Measurements from ENCODE around the gene DENND6B. TPM values are rescaled to one million over a fixed set of nuclear protein-coding genes. Genes with fewer than 3 reads are reported as not detected.

Gene DENND6B
- total and polyA plus RNA-seq, 2 donors (not counting 3 experiments of a cell fraction or from before 2014, with no cell fraction given), result 4.1 to 5.9 TPM

DNA sequence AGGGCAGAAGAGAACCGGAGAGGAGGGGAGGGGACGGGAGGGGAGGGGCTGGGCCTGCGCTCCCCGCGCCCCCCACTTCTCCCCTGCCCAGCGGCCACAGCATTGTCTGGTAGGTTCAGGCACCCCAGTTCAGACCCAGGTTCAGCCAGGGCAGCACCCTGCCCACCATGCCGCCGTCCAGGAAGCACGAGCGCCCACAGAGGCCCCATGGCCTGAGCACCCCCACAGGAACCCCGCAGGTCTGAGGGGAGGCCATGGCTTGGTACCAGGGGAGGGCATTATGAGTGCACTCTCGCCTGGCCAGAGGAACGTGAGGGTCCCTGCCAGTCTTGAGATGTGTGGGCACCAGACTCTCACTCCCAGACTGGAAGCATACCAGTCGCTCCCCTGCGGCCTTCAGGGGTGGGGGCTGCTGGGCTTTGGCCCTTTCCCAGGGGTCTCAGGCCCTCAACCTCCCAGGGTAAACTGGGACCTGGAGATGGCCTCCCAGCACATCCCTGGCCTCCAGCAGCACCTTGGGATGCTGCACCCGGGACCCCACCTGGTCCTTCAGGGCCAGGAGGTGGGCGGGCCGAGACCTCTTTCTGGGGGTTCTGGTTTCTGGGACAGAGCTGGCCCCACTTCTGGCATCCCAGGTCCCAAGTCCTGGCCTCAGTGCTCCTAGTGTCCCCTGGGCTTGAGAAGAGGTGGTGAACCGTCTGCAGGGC is 18.8 kb downstream of the DENND6B start:
- H3K9ac ChIP-seq (replicated peaks; ENCODE audit: extremely low read depth, insufficient read depth, low read length), result no peak overlapping the region
- dilution Hi-C loops (cut with MboI; ENCODE audit: extremely low pct_ligation_motif_present, low sequenced_read_pairs), result no loop called here
- no TSS peak for BruUV-seq (replicated peaks)

More for the DNA sequence above, 18.8 kb downstream of the DENND6B start:
- Histone ChIP-seq H3K79me2 (ENCODE audit: control insufficient read depth, insufficient read depth, low read length) (peaks cover 35% of the 10 kb centered on the region), H3K4me1 (ENCODE audit: control insufficient read depth, extremely low read depth, insufficient read depth, low read length) (peaks cover 27% of the 10 kb centered on the region), H3K27me3 (ENCODE audit: control insufficient read depth in 2 of 2, insufficient read depth in 2 of 2, low read length in 2 of 2) (no peaks in the 10 kb centered on the region), H2AFZ (ENCODE audit: low read depth, low read length) (no peak overlapping the region), H3K4me3 (replicated peaks in 1 of 3; ENCODE audit: insufficient read depth in 1 of 3, low read depth in 1 of 3, low read length in 3 of 3) (no peak overlapping the region), H3K27ac (ENCODE audit: insufficient read depth, low read depth, low read length) (no peak overlapping the region), H4K20me1 (replicated peaks; ENCODE audit: control insufficient read depth, extremely low read depth, insufficient read depth, low read length) (no peaks in the 10 kb centered on the region), H3K4me2 (ENCODE audit: insufficient read depth, low read length) (no peak overlapping the region), H3K9me1 (replicated peaks; ENCODE audit: control insufficient read depth, extremely low read depth, insufficient read depth, low read length) (no peaks in the 10 kb centered on the region), H3K36me3 (ENCODE audit: control insufficient read depth in 2 of 2, extremely low read depth in 1 of 2, insufficient read depth in 2 of 2, low read length in 2 of 2) (peaks cover 0 to 2% of the 10 kb centered on the region in 2 experiments), H3K9me3 (replicated peaks; ENCODE audit: control insufficient read depth, insufficient read depth, low read length) (no peaks in the 10 kb centered on the region)
- no peak for DNase-seq (ENCODE audit: low read depth, low spot score)
- TF ChIP-seq EZH2 (IDR thresholded peaks at IDR 0.05; ENCODE audit: borderline replicate concordance, low read depth, low read length, severe bottlenecking) (no peak), MYC (IDR thresholded peaks at IDR 0.05; ENCODE audit: low read depth, low read length) (no peak), JUN (IDR thresholded peaks at IDR 0.05; ENCODE audit: borderline replicate concordance, insufficient read depth, insufficient read length, low read depth) (no peak), GATA2 (IDR thresholded peaks at IDR 0.05; ENCODE audit: insufficient read depth, insufficient read length, low read depth, low read length) (no peak), MAX (IDR thresholded peaks at IDR 0.05; ENCODE audit: insufficient read depth, insufficient read length) (no peak), FOS (IDR thresholded peaks at IDR 0.05; ENCODE audit: borderline replicate concordance, insufficient read depth, low read length) (no peak), POLR2A (IDR thresholded peaks at IDR 0.05; ENCODE audit: low read depth, low read length) (no peak), POLR2AphosphoS5 (IDR thresholded peaks at IDR 0.05; ENCODE audit: insufficient read depth, low read depth, low read length) (no peak)
- TF ChIP-seq, protein P1, sequence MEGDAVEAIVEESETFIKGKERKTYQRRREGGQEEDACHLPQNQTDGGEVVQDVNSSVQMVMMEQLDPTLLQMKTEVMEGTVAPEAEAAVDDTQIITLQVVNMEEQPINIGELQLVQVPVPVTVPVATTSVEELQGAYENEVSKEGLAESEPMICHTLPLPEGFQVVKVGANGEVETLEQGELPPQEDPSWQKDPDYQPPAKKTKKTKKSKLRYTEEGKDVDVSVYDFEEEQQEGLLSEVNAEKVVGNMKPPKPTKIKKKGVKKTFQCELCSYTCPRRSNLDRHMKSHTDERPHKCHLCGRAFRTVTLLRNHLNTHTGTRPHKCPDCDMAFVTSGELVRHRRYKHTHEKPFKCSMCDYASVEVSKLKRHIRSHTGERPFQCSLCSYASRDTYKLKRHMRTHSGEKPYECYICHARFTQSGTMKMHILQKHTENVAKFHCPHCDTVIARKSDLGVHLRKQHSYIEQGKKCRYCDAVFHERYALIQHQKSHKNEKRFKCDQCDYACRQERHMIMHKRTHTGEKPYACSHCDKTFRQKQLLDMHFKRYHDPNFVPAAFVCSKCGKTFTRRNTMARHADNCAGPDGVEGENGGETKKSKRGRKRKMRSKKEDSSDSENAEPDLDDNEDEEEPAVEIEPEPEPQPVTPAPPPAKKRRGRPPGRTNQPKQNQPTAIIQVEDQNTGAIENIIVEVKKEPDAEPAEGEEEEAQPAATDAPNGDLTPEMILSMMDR (IDR thresholded peaks at IDR 0.05; ENCODE audit: extremely low read depth in 1 of 2, insufficient read depth in 1 of 2, low read depth in 1 of 2, low read length in 2 of 2), result no peak
- ChIA-PET CTCF (interaction anchor here (1.5 to 3.8 kb wide), 4 partner anchors 13 to 33 kb away, joined by 10 to 20 read pairs (median 14); partner anchors contain the start of gene DENND6B), POLR2A (interaction anchor here (0.5 kb wide), 1 partner anchor 373 kb away, joined by 4 read pairs; no protein-coding TSS in a partner anchor)
- intact Hi-C loops (cut with micrococcal nuclease), result loop anchor here (2.0 to 5.0 kb wide), 3 partner anchors 19 to 37 kb away; partner anchors contain the start of genes DENND6B, MAPK11 and PPP6R2
- no peak for FAIRE-seq

All from endothelial cell of umbilical vein (primary cell).